Activated CD8-positive, alpha-beta T cell treated with anti-CD3 and anti-CD28 coated beads for 36 hours (primary cell): Measurements from ENCODE around the gene GNAS. TPM values are rescaled to one million over a fixed set of nuclear protein-coding genes. Genes with fewer than 3 reads are reported as not detected.

Source experiments
- ATAC-seq: fragments of 200-7000 bp; cut with Tn5 transposase; one replicate; pipeline ENCODE4 v1.10.0; 2021; ENCODE audit warnings: mild to moderate bottlenecking, moderate library complexity
- CTCF ChIA-PET: fragments of 350-600 bp; sonication (Branson Sonifier 250); formaldehyde crosslinking; loops from one replicate; lab custom pipeline; 2021; ENCODE audit warnings: antibody characterized with exemption; lab: Charles Lee
- POLR2A ChIA-PET: fragments of 350-600 bp; sonication (Branson Sonifier 250); formaldehyde crosslinking; loops from one replicate; lab custom pipeline; 2021; ENCODE audit warnings: antibody characterized with exemption; lab: Charles Lee
- DNase-seq: peaks from one replicate; pipeline ENCODE4 v3.0.0-alpha.2; 2020
- H3K27ac Mint-ChIP-seq: one replicate; pipeline ENCODE4 v1.8.0; 2021; ENCODE audit warnings: mild to moderate bottlenecking, mixed read lengths
- H3K27me3 Mint-ChIP-seq: one replicate; pipeline ENCODE4 v1.8.0; 2021; ENCODE audit warnings: mixed read lengths
- H3K36me3 Mint-ChIP-seq: one replicate; pipeline ENCODE4 v1.8.0; 2021; ENCODE audit warnings: low read depth, mixed read lengths
- H3K4me1 Mint-ChIP-seq: one replicate; pipeline ENCODE4 v1.8.0; 2021; ENCODE audit warnings: low read depth, mixed read lengths
- H3K4me3 Mint-ChIP-seq: one replicate; pipeline ENCODE4 v1.8.0; 2021; ENCODE audit warnings: mild to moderate bottlenecking, moderate library complexity, mixed read lengths
- H3K9me3 Mint-ChIP-seq: one replicate; pipeline ENCODE4 v1.8.0; 2021; ENCODE audit warnings: mixed read lengths
- CTCF ChIP-seq: fragments of 200-600 bp; IDR thresholded peaks from one replicate; pipeline ENCODE4 v1.8.0; 2022; ENCODE audit warnings: antibody characterized with exemption, mild to moderate bottlenecking
- intact Hi-C: fragments of 100-400 bp; cut with micrococcal nuclease; formaldehyde crosslinking; loops from one replicate; pipeline ENCODE4 v1.10.0; 2022
- total RNA-seq, 2 experiments: library from RNA; stranded (reverse); gene quantifications; one replicate each; pipeline ENCODE4 v1.2.3, GENCODE V29; 2021

GNAS gene
- total RNA-seq, 2 experiments from 2014 or later: 703 to 723 TPM

- ATAC-seq (no peak), DNase-seq (no peak)
- Mint-ChIP-seq H3K36me3 (peaks cover 66% of the 10 kb centered on the region), H3K4me3 (peak overlapping the region; percentile 99), H3K9me3 (no peaks in the 10 kb centered on the region), H3K27ac (peak overlapping the region; percentile 90), H3K4me1 (peaks cover 64% of the 10 kb centered on the region), H3K27me3 (no peaks in the 10 kb centered on the region)
- ChIA-PET CTCF (no interaction called here), POLR2A (no interaction called here)
- TF ChIP-seq CTCF: no peak
- intact Hi-C loops: no loop called here
Measured at GRCh38 chr20:58895448-58896180, 43.1 kb downstream of the GNAS start.

- Mint-ChIP-seq H3K9me3 (no peaks in the 10 kb centered on the region), H3K36me3 (peaks cover 66% of the 10 kb centered on the region), H3K4me3 (no peak overlapping the region), H3K27me3 (no peaks in the 10 kb centered on the region), H3K27ac (peak overlapping the region; percentile 63), H3K4me1 (peaks cover 65% of the 10 kb centered on the region)
- intact Hi-C loops: no loop called here
- POLR2A ChIA-PET: interaction anchor here (1.0 to 1.9 kb wide), 2 partner anchors 8 to 49 kb away, joined by 3 to 7 read pairs; no protein-coding TSS in a partner anchor
- ATAC-seq: no peak
- no peak for DNase-seq
- TF ChIP-seq CTCF: no peak
- CTCF ChIA-PET: interaction anchor here (0.8 to 1.1 kb wide), 2 partner anchors 27 to 33 kb away, joined by 3 read pairs; no protein-coding TSS in a partner anchor
Measured at GRCh38 chr20:58896820-58897219, 44.3 kb downstream of the GNAS start.

GRCh38 chr20:58897488-58897887 is 45.0 kb downstream of the GNAS start:
- Mint-ChIP-seq H3K4me1 (peaks cover 72% of the 10 kb centered on the region), H3K4me3 (no peak overlapping the region), H3K36me3 (peaks cover 72% of the 10 kb centered on the region), H3K27me3 (no peaks in the 10 kb centered on the region), H3K9me3 (no peaks in the 10 kb centered on the region), H3K27ac (peak overlapping the region; percentile 85)
- ChIA-PET POLR2A (interaction anchor here (1.1 to 1.9 kb wide), 4 partner anchors 8 to 394 kb away, joined by 3 to 7 read pairs (median 3); partner anchors contain the start of gene ATP5F1E), CTCF (interaction anchor here (1.1 to 1.2 kb wide), 2 partner anchors 10 to 33 kb away, joined by 3 to 4 read pairs; no protein-coding TSS in a partner anchor)
- no peak for TF ChIP-seq CTCF
- ATAC-seq (no peak), DNase-seq (no peak)
- intact Hi-C loops: no loop called here

DNA sequence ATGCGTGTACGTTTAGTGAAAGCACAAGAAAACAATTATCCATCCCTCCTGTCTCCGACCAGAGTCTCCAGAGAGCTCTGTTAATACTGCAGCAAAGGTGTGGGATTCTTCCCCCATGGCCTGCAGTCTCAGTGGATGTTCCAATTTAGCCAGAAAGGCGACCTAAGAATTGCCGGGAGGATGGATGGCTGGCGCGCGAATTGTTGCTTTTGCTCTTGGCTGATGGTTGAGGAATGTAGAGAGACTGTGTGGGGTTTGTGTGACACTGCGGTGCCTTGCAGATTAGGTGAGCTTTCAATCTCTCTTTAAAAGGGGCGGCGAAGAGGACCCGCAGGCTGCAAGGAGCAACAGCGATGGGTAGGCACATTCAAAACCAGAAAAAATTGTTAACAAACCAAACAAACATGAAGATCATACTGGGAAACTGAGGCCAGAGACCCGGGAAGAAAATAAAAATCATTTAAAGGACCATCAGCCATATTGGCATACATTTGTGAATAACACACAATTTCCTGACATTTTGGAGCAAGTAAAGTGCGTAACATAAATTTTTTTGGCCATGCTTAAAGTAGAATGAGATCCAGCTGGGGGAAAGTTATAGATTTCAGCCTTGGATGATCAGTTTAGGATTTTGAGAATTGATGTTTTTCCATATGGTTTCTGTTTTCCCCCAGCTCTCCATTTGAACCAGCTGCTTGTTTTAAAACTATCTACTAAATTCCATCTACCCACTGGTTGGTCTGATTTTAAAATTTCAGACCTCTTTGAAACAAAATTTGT is 46.3 kb downstream of the GNAS start:
- ATAC-seq: no peak
- Mint-ChIP-seq H3K27me3 (no peaks in the 10 kb centered on the region), H3K4me1 (peaks cover 75% of the 10 kb centered on the region), H3K27ac (peak overlapping the region; percentile 27), H3K4me3 (no peak overlapping the region), H3K36me3 (peaks cover 72% of the 10 kb centered on the region), H3K9me3 (no peaks in the 10 kb centered on the region)
- no peak for DNase-seq
- TF ChIP-seq CTCF: no peak
- ChIA-PET CTCF (interaction anchor here (1.2 kb wide), 1 partner anchor 9 kb away, joined by 4 read pairs; no protein-coding TSS in a partner anchor), POLR2A (interaction anchor here (1.1 to 1.9 kb wide), 4 partner anchors 8 to 393 kb away, joined by 3 to 7 read pairs (median 3); partner anchors contain the start of gene ATP5F1E)
- intact Hi-C loops: no loop called here
